Measurements from ENCODE around the gene HAP1.

The HAP1 gene

DNA sequence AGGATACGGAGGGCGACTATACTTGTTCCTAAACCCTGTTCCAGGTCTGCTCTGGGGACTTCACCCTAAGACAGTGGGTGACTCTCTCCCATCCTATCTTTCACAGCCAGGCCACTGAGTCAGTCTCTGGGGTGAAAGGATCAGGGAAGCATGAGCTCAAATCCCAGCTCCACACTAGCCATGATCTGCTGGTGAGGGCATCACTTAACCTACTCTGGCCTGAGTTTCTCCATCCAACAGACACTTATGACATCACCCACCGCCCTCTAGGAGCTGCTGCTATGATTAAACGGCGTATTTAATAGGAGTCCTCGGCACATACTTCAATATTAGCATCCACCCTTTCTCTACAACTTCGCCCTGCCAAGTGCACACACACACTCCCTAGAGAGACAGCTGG, 12.2 kb downstream of the HAP1 start:
- DNase-seq (ENCODE audit: low spot score): no peak
- in situ Hi-C loops (cut with MboI; ENCODE audit: low sequenced_read_pairs, unreplicated experiment): no loop called here
- TF ChIP-seq, protein P1, sequence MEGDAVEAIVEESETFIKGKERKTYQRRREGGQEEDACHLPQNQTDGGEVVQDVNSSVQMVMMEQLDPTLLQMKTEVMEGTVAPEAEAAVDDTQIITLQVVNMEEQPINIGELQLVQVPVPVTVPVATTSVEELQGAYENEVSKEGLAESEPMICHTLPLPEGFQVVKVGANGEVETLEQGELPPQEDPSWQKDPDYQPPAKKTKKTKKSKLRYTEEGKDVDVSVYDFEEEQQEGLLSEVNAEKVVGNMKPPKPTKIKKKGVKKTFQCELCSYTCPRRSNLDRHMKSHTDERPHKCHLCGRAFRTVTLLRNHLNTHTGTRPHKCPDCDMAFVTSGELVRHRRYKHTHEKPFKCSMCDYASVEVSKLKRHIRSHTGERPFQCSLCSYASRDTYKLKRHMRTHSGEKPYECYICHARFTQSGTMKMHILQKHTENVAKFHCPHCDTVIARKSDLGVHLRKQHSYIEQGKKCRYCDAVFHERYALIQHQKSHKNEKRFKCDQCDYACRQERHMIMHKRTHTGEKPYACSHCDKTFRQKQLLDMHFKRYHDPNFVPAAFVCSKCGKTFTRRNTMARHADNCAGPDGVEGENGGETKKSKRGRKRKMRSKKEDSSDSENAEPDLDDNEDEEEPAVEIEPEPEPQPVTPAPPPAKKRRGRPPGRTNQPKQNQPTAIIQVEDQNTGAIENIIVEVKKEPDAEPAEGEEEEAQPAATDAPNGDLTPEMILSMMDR (IDR thresholded peaks at IDR 0.05; ENCODE audit: borderline replicate concordance, control extremely low read depth, extremely low read depth, insufficient read depth, missing control alignments): no peak

DNA sequence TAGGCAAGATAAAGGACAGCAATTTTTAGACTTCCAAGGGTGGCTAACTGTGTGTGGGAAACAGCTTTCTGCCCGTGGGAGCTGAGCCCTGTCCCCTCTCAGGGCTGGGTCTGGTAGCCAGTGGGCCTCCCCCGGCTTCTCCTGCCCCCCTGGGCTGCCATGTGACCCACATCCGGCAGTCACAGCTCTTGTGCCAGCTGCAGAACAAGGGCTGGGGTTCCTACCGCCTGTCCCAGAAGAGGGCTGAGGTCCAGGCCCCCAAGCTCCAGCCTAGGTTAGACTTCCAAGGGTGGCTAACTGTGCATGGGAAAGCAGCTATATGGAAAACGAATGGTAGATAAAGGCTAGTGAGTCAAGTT, 16.2 kb downstream of the HAP1 start:
- TF ChIP-seq, protein P1 (IDR thresholded peaks at IDR 0.05; ENCODE audit: borderline replicate concordance, control extremely low read depth, extremely low read depth, insufficient read depth, missing control alignments): no peak
- no peak for DNase-seq (ENCODE audit: low spot score)
- in situ Hi-C loops (cut with MboI; ENCODE audit: low sequenced_read_pairs, unreplicated experiment): no loop called here

DNA sequence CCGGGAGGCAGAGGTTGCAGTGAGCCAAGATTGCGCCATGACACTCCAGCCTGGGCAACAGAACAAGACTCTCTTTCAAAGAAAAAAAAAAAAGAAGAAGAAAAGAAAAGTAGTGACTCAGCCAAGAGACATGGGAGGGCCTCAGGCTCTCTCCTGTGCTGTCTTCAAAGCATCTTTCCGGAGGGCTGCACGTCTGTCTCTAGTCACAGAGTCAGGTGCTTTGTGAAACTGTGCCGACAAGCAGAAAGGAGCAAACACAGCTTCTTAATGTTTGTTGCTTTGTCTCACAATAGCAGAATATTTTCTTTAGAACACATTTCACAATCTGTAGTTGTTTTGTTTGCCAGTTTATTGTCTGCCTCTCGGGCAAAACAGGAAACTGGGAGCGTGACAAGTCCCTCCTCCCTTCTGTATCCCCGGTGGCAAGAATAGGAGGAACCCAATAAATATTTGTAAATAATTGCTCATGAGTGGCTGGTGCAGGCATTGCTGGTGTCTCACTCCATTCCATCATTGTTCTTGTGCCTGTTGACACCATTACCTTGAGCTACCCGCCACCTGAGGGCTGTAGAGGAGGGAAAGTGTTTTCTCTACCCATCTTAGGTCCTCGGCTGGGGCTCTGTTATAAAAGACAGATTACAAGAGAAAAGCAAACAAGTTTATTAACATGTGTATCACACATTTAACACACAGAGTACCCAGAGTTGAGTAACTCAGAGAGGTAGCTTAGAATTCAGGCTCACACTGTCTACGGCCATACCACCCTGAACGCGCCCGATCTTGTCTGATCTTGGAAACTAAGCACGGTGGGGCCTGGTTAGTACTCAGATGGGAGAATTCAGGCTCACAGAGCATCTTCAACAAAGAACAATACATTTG, 16.8 kb downstream of the HAP1 start:
- DNase-seq (ENCODE audit: low spot score): no peak
- in situ Hi-C loops (cut with MboI; ENCODE audit: low sequenced_read_pairs, unreplicated experiment): no loop called here
- TF ChIP-seq, protein P1 (IDR thresholded peaks at IDR 0.05; ENCODE audit: borderline replicate concordance, control extremely low read depth, extremely low read depth, insufficient read depth, missing control alignments): no peak

DNA sequence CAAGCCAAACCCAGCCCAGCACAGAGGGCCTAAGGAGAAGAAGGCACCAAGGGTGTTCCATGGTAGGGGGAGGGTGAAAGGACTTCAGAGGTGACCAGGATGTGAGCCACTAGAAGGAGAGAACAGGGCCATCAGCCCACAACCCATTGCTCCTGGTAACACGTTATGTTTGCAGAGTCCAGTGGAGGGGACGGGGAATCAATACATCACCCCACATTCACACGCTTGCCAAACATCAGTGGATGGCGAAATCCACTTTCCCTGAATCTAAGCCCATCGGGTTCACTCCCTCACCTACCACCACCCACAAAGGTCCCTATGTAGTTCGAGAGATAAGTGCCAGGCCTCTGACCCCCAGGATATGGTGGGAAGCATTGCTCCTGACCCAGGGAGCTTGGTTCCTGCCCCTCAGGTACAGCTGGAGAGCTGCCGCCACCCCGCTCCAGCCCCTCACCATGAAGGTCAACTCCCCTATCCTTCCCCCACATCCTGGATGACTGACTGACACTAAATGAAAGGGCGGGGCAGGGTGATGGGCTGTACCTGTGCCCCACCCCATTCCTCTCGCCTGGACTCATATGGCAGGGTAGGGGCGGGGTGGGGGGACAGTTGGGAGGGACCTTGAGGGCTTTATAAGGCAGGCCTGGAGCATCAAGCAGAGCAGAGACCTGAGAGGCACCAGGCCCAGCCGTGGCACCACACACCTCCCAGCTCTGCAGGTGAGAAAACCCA, 22.6 kb downstream of the HAP1 start, which contains the start of gene GAST:
GAST (plus strand) TSS at position 663 of the 732 bp plus-strand sequence. CDS start 3,106 bp downstream, outside the sequence.
- TF ChIP-seq, protein P1 (IDR thresholded peaks at IDR 0.05; ENCODE audit: borderline replicate concordance, control extremely low read depth, extremely low read depth, insufficient read depth, missing control alignments): no peak
- no peak for DNase-seq (ENCODE audit: low spot score)
- in situ Hi-C loops (cut with MboI; ENCODE audit: low sequenced_read_pairs, unreplicated experiment): no loop called here

DNA sequence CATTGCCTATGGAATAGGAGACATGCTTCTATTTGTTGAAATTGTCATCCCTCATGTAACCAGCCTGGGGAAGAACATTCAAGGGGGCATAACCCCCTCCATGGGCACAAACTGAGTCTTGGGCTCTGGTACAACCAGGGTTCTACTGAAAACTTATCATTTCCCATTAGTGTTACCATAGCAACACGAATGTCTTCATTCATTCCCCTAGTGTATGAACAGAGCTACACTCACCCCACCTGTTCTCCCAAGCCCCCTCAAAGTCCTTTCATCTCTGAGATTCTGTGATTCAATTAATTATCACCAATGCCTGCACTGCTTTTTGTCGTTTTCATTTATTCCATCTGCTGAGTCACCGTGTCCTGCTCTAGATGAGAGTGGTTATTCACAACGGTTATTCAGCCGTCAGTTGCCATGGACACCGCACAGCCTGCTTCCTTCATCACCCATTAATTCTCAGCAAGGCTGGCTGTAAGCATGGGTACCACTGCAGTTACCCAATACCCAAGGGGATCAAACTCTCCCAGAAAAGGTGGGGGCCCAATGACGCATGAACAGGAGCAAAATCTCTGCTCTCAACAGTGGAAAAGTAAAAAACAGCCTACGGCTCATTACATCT, 23.9 kb downstream of the HAP1 start:
- in situ Hi-C loops (cut with MboI; ENCODE audit: low sequenced_read_pairs, unreplicated experiment): no loop called here
- TF ChIP-seq, protein P1 (IDR thresholded peaks at IDR 0.05; ENCODE audit: borderline replicate concordance, control extremely low read depth, extremely low read depth, insufficient read depth, missing control alignments): no peak
- DNase-seq (ENCODE audit: low spot score): no peak
